ENCODE results near the gene UBXN2A.
"Not testable (repeated sequence)": the region's sequence is repeated elsewhere in the genome, so short reads cannot be mapped to it uniquely, and the experiment has no call there.

UBXN2A gene

DNA sequence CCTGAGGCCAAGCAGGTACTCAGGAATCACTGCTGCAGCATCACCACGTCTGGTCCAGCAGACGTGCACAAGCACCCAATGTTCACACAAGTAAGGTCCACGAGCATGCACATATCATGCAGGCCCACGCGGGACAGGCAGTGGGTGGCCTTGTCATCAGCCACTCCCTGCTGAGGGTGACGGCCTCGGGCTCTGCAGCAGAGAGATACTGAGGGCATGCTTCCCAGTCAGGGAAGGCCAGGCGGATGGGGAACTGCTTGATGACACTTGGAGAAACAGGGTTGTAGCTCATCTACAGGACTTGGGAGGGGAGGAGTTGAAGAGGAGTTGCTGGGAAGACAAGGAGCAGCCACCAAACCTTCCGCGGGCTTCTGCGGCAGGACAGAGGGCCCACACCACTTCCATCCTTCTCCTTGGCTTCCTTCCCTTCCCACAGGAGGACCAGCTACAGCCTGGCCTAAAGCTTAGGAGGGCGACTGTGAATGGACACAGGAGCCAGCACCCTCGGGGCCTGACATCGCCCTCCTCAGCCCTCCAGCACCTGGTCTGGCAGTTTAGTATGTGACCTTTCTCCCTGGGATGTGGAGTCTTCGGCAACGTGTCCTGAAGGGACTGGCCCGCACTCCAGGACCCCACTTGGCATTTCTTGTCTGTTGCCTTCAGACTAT lies 84.9 kb downstream of the UBXN2A start:
- no peak for DNase-seq (ENCODE audit: insufficient read length, low spot score)

DNA sequence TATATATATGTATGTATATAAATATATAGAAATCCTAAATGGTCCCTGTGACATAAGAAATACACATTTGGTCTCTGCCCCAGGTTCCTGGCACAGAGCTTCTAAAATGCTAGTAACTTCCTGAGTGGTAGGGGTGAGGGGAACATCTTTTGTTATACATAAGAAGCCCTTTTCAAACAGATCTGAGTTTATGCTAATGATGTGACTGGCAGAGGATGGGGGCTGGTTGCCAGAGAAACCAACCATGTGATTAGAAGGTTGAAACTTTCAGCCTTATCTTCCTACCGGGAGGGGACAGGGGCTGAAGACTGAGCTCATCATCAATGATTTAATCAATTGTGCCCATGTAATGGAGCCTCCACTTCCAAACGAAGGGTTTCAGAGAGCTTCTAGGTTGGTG lies 86.0 kb downstream of the UBXN2A start:
- TF ChIP-seq, protein P1, sequence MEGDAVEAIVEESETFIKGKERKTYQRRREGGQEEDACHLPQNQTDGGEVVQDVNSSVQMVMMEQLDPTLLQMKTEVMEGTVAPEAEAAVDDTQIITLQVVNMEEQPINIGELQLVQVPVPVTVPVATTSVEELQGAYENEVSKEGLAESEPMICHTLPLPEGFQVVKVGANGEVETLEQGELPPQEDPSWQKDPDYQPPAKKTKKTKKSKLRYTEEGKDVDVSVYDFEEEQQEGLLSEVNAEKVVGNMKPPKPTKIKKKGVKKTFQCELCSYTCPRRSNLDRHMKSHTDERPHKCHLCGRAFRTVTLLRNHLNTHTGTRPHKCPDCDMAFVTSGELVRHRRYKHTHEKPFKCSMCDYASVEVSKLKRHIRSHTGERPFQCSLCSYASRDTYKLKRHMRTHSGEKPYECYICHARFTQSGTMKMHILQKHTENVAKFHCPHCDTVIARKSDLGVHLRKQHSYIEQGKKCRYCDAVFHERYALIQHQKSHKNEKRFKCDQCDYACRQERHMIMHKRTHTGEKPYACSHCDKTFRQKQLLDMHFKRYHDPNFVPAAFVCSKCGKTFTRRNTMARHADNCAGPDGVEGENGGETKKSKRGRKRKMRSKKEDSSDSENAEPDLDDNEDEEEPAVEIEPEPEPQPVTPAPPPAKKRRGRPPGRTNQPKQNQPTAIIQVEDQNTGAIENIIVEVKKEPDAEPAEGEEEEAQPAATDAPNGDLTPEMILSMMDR (IDR thresholded peaks at IDR 0.05; ENCODE audit: insufficient read depth, missing control alignments): no peak
- no peak for FAIRE-seq

More for the DNA sequence above, 84.9 kb downstream of the UBXN2A start:
- TF ChIP-seq, protein P1 (IDR thresholded peaks at IDR 0.05; ENCODE audit: insufficient read depth, missing control alignments): no peak
- FAIRE-seq: no peak

DNA sequence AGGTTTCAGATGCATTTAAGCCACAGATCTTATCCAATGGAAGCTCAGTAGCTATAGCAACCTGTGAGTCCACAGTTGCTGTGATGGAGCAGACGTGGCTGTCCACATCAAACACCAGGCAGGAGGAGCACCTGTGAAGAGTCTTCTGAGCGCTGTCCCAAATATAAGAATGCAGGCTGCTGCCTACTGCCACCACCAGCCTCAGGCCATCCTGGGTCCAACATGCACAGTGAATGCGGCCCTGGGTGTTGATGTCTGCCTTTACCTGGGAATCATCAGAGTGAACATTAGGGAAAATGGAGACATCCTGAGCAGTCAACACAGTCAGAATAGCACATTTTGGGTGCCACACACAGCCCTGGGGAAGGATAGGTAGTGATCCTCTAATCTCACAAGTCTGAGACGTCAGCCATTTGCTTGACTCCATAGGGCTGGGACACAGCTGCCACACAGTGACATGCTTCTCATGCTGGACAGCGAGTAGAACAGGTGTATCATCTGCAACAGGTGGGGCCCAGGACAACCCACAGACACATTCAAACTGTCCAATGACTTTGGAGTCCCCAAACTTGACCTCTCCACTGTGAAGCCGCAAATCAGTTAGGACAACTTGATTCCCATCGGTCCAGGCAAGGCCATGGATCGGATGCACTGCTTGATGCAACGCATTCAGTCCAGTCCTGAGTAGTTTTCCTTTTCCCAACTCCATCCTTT lies 98.7 kb downstream of the UBXN2A start:
- TF ChIP-seq, protein P1 (IDR thresholded peaks at IDR 0.05; ENCODE audit: insufficient read depth, missing control alignments): no peak
- DNase-seq (ENCODE audit: insufficient read length, low spot score) (no peak), FAIRE-seq (no peak)

More for the DNA sequence above, 86.0 kb downstream of the UBXN2A start:
- DNase-seq (ENCODE audit: insufficient read length, low spot score): no peak

DNA sequence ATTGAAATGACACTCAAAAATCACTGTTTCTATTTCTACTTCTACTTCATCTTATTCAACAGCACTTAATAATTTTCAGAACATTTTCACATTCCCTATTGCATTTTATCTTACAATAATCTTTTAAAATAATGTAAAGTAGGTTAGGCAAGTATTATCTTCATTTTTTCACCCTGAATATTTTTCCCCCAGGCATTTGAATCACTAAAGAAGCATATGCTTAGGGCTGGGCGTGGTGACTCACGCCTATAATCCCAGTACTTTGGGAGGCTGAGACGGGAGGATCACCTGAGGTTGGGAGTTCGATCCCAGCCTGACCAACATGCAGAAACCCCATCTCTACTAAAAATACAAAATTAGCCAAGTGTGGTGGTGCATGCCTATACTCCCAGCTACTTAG lies 100.2 kb downstream of the UBXN2A start:
- TF ChIP-seq, protein P1 (IDR thresholded peaks at IDR 0.05; ENCODE audit: insufficient read depth, missing control alignments): no peak
- FAIRE-seq (no peak), DNase-seq (ENCODE audit: insufficient read length, low spot score) (no peak)

DNA sequence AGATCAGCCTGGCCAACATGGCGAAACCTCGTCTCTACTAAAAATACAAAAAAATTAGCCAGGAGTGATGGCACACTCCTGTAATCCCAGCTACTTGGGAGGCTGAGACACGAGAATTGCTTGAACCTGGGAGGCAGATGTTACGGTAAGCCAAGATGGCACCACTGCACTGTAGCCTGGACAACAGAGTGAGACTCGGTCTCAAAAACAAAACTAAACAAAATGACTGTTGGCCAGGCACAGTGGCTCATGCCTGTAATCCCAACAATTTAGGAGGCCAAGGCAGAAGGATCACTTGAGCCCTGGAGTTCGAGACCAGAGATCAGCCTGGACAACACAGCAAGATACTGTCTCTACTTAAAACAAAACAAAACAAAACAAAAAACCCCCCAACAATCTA lies 102.9 kb downstream of the UBXN2A start:
- not testable (repeated sequence) for FAIRE-seq; DNase-seq (ENCODE audit: insufficient read length, low spot score)

DNA sequence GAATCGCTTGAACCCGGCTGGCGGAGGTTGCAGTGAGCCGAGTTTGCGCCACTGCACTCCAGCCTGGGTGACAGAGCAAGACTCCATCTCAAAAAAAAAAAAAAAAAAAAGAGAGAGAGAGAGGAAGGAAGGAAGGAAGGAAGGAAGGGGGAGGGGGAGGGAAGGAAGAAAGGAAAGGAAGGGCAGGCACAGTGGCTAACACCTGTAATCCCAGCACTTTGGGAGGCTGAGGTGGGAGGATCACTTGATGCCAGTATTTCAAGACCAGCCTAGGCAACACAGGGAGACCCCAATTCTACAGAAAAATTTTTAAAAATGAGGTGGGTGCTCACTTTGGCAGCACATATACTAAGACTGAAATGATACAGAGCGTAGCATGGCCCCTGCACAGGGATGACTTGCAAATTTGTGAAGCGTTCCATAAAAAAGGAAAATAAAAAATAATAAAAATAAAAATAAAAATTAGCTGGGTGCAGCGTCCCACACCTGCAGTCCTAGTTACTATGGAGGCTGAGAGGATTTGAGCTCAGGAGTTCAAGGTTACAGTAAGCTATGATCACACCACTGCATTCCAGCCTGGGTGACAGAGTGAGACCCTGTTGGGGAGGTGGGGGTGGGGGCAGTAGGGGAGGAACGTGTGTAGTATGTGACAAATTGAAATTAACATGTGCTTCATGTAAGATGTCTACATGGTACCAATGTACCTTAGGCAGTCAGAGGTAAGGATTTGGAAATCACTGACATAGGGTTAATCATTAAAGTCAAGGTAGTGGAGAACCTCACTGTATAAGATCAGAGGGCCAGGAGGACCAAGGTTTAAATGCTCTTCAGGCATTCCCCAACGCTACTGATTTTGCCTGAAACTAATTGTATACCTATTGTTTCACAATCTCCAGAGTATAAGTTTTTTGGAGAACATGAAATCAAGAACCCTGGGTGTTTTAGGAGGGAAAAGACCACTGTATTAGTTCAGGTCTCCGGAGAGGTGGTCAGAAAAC lies 105.5 kb downstream of the UBXN2A start:
- DNase-seq (ENCODE audit: insufficient read length, low spot score) (no peak), FAIRE-seq (no peak)
- TF ChIP-seq, protein P1 (IDR thresholded peaks at IDR 0.05; ENCODE audit: insufficient read depth, missing control alignments): no peak

DNA sequence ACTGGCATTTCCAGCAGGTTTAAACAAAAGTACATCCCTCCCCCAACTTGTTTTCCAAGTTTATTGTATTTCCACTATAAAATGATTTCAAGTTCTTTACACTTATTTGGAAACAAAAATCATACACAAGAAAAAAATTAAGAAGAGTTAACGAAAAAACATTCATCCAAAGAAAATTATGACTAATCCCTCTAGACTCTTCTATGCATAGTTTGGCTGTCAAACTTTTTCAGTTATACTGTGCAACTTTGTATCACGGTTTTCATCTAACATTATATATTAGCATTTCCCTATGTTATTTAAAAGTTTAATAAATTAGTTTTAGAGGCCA lies 106.3 kb downstream of the UBXN2A start:
- TF ChIP-seq, protein P1 (IDR thresholded peaks at IDR 0.05; ENCODE audit: insufficient read depth, missing control alignments): no peak
- FAIRE-seq (no peak), DNase-seq (ENCODE audit: insufficient read length, low spot score) (no peak)

Measured in D721Med (cell line).